GM19240 (cell line): Measurements from ENCODE around the gene HES6.

Source experiments
- DNase-seq: peaks from one replicate; pipeline ENCODE4 v3.0.0; 2011; ENCODE audit warnings: low spot score; ENCODE audit not compliant: insufficient read length

HES6 gene

GRCh38 chr2:238235856-238236255 is 4.0 kb downstream of the HES6 start:
- no peak for DNase-seq

GRCh38 chr2:238235331-238235732 is 4.5 kb downstream of the HES6 start:
- DNase-seq: no peak

GRCh38 chr2:238233625-238234024 is 6.2 kb downstream of the HES6 start:
- no peak for DNase-seq

GRCh38 chr2:238231809-238232208 is 8.0 kb downstream of the HES6 start:
- DNase-seq: no peak

GRCh38 chr2:238231251-238231793 is 8.5 kb downstream of the HES6 start:
- no peak for DNase-seq

GRCh38 chr2:238230699-238231098 is 9.1 kb downstream of the HES6 start:
- no peak for DNase-seq

GRCh38 chr2:238228700-238229099 is 11.1 kb downstream of the HES6 start:
- DNase-seq: no peak

- no peak for DNase-seq
Measured at GRCh38 chr2:238227587-238228032, 12.2 kb downstream of the HES6 start.

GRCh38 chr2:238226698-238227586 is 12.9 kb downstream of the HES6 start:
- DNase-seq: no peak

GRCh38 chr2:238225911-238226697 is 13.7 kb downstream of the HES6 start:
- DNase-seq: no peak

GRCh38 chr2:238225121-238225520 is 14.7 kb downstream of the HES6 start:
- DNase-seq: no peak

- no peak for DNase-seq
Measured at GRCh38 chr2:238224356-238225035, 15.3 kb downstream of the HES6 start.

GRCh38 chr2:238220892-238221521 is 18.8 kb downstream of the HES6 start:
- DNase-seq: no peak

- no peak for DNase-seq
Measured at GRCh38 chr2:238220274-238220891, 19.5 kb downstream of the HES6 start.

- no peak for DNase-seq
Measured at GRCh38 chr2:238216651-238217184, 23.1 kb downstream of the HES6 start.

GRCh38 chr2:238207006-238207405 is 32.8 kb downstream of the HES6 start:
- DNase-seq: no peak

GRCh38 chr2:238203973-238204683 is 35.7 kb downstream of the HES6 start:
- no peak for DNase-seq

- peak; percentile 98 for DNase-seq
Measured at GRCh38 chr2:238203094-238203972, 36.5 kb downstream of the HES6 start, which contains the start of gene ILKAP. Gene ILKAP (minus strand): TSS chr2:238203695. CDS start chr2:238203553, 142 bp downstream.
